Activated CD4-positive, CD25-positive, alpha-beta regulatory T cell treated with anti-CD3 and anti-CD28 coated beads, Interleukin-2, amount 50 U/mL, for 72 hours (primary cell): Measurements from ENCODE around the gene CD300LD.
"Not testable (repeated sequence)": the region's sequence is repeated elsewhere in the genome, so short reads cannot be mapped to it uniquely, and the experiment has no call there.

ENCODE experiments used
- DNase-seq: peaks from one replicate; pipeline ENCODE4 v3.0.0; 2021

CD300LD gene

DNA sequence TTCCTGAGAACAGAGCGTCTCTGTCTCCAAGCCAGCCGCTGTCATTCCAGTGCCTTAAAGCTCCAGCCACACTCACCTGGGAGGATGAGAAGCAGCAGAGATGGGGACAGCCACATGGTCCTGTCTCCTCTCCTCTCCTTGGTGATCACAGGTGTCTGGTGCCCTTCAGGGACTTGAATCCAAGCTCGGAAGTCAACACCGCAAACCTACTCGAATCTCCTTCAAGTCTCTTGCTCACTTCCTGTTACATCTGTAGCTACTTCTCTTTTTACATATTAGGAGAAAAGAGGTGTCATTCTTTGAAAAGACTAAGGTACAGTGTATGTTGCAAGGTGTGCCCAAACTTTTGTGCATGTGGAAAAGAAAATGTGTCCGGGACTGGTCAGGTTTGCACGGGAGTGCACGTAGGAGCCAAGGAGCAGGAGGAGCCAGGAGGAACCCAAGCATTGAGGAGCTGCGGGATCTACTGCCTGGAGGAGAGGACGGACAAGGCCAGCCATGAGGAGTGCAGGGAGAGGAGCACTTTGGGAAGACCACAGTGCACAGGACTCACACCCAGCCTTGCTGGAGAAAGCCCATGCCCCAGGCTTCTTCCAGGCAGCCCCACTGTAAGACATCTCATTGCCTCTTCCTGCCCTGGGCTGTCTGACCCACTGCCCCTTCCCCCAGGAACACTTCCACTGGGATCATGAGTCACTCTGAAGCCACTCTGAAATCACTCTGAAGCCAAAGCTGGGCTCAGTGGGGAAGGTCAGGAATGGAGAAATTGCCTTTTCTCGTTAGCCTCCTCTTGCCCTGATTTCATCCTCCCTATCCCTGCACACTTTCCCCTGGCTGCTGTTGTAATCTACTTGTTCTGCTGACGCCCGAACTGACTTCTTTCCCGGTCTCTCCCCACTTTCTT is at the start of gene CD300LD:
Gene CD300LD (minus strand): TSS at position 197 of the 904 bp plus-strand sequence. CDS start 81 bp downstream, at position 116.
- DNase-seq: no peak

DNA sequence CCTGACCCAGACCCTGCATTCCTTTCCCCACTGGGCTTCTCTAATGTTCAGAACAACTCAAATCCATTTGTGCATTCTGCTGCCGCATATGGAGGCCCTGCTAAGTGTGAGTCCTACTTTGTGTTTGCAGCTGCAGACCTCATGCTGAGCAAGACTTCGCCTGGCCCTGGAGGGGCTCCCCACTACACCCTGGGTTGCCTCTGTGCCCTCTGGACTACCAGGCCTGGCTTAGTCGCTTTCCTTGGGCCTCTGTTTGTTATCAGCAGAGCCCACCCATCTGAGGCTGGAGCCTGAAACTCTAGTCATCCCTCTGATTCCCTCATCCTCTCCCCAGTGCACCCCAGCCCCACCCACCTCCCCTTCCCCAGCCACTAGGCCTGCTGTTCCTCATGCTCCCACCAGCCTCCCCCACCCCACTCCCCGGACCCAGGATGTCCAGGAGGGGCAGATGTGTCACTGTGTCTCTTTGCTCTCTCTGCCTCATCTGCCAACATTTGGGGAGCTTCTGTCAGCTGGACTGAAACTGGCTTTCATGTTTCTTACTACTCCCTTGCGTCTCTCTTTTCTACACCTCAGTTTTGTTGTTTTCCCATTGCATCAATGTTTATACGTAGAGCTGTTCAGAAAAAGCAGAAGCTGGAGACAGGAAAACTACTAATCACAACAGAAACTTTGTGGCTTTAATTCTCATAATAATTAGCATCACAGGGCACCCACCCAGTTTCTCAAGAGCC is 49.3 kb upstream of the CD300LD start:
- no peak for DNase-seq

DNA sequence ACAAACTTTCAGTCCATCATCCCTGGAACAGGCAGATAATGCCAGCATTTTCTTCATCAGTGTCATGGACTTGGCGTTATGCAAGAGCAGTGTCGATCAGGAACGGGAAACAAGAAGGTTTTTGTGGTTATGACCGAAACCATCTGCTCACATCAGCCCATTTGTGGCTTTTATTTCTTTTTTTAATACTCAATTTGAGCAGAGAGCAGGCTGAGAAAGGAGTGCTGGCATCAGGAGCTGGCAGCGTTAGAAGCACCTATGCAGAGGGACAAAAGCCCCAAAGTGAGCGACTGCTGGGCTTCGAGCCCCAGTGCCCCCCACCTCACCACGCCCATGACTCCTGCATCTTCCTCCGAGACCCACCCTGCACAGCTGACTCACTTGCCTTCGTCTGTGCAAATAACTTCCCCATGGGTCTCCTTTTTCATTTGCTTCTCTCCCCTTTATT is 47.6 kb upstream of the CD300LD start:
- no peak for DNase-seq

DNA sequence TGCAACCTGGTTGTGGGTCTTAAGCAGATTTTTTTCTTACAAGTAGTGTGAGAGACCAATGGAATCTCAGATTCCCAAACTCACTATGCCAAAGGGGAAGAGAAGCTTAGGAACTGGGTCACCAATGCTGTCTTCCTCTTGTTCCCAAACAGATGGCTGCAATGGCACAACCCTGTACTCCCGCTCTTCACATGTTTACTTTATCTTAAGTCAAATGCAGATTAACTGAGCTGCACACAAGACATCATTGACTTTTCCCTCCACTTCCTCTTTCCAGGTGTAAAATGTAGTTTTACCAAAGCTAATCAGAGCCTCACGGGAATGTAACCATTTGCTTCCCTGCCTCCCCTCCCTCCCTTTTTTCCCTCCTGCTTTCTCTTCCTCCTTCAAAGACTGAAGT is 45.8 kb upstream of the CD300LD start:
- DNase-seq: no peak

DNA sequence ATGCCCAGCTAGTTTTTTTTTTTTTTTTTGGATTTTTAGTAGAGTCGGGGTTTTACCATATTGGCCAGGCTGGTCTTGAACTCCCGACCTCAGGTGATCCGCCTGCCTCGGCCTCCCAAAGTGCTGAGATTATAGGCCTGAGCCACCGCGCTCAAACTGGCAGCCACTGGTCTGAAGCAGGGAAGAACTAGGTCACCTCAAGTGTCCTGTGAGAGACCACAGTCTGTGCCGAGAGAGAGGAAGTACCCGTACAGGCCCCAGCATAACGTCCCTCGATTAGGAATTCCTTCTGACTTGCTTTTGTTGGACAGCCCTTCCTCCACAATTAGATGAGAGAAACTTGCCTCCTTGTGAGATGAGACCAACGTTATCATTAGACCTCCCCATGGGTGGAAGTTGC is 45.2 kb upstream of the CD300LD start:
- no peak for DNase-seq

DNA sequence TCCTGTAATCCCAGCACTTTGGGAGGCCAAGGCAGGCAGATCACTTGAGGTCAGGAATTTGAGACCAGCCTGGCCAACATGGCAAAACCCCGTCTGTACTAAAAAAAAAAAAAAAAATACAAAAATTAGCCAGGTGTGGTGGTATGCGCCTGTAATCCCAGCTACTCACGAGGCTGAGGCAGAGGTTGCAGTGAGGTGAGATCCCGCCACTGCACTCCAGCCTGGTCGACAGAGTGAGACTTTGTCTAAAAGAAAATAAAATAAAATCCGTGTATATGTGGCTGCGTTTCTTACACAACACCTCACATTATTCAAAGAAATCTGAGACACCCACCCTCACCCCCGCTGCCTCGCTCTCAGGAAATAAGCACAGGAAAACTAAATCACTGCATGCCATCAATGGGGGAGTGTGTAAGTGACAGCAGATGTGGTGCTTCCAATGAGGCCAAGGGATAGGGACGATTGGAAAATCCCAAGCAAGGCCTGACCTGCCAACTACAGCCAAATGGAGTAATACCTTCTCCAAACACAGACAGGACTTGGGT is 44.5 kb upstream of the CD300LD start:
- DNase-seq: not testable (repeated sequence)

DNA sequence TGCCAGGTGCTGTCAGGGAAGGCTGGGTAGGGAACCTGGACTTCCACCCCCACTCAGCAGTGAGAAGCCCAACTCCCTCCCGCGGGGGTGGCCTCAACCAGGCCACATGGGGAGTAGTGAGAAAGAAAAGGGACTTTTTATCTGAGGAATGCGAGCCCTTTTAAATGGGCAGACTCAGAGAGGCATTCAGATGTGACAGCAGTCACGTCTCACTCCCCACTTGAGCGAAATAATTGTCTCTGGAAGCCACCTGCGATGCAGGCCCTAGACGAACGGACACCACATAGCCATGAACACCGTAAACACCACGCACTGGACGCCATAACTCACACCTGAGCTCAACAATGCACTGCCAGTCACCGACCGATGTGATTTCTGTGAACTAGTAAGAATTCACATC is 43.3 kb upstream of the CD300LD start:
- no peak for DNase-seq

DNA sequence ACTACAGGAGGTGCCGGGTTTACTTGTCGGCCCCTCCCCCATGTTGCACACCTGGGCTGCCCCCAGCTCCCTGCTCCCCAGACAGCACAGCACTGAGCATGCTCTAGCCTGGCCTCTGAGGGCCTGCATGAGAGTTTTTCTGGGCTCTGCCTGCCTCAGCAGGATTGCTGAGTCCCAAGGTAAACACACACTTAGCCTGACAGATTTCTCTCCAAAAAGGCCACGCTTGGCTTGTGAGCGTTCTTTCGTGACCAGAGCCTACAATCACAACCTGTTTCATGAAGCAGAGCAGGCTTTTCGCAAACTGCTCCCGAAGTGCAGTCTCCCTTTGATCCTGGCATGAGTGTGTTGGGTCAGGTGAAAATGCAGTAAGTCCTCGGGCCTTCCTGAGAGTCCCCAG is 41.2 kb upstream of the CD300LD start:
- DNase-seq: no peak

DNA sequence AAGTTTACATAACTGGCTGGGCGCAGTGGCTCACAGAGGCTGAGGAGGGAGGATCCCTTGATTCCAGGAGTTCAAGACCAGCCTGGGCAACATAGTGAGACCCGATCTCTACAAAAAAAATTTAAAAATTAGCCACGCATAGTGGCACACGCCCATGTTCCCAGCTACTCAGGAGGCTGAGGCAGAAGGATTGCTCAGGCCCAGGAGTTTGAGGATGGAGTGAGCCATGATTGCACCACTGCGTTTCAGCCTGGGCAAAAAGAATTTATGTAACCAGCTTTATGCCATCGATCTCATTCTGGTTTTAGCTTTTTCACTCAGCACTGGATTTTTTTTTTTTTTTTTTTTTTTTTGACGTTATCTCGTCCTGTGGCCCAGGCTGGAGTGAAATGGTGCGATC is 40.5 kb upstream of the CD300LD start:
- no peak for DNase-seq

DNA sequence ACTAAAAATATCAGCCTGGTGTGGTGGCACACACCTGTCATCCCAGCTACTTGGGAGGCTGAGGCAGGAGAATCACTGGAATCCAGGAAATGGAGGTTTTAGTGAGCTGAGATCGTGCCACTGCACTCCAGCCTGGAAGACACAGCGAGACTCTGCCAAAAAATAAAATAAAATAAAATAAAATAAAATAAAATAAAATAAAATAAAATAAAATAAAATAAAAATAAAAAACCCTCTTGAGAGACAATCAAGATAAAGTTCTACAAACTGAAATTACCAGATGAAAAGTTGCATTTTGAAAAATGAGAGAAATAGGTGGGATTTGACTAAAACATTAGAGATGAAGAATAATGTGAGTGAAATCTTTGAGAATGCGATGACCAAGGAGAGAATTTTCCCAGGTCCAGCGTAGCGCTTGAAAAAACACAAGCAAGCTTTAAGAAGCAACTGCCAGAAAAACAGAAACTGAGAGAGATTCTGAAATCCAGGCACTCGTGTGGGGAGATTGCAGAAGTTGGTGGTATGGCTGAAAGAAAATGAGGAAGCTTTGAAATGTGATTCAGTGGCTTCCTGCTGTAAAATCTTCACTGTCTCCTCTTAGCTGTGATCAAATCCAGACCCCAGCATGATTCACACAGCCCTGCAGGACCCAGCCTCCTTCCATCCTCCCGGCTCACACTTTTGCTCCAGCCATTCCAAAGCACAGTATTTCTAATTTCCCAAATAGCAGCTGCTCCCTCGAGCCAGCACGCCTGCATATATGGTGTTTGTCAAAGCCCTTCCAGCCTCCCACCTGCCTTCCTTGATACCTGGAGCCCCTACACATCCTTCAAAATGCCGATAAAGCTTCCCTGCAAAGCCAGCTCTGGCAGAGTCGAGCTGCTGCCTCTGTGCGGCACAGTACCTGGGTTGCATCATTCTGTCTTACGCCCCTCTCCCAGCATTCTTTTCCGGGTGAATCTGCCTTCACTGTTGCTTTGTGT is 39.7 kb upstream of the CD300LD start:
- no peak for DNase-seq

DNA sequence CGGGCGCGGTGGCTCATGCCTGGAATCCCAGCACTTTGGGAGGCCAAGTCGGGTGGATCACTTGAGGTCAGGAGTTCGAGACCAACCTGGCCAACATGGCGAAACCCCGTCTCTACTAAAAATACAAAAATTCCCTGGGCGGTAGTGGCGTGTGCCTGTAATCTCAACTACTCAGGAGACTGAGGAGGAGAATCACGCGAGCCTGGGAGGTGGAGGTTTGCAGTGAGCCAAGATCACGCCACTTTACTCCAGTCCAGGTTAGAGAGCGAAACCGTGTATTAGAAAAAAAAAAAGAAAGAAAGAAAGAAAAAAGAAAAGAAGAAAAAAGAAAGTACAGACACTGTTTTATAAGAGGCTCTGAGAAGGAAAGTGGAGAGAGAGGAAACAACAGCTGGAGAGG is 38.2 kb upstream of the CD300LD start:
- not testable (repeated sequence) for DNase-seq

DNA sequence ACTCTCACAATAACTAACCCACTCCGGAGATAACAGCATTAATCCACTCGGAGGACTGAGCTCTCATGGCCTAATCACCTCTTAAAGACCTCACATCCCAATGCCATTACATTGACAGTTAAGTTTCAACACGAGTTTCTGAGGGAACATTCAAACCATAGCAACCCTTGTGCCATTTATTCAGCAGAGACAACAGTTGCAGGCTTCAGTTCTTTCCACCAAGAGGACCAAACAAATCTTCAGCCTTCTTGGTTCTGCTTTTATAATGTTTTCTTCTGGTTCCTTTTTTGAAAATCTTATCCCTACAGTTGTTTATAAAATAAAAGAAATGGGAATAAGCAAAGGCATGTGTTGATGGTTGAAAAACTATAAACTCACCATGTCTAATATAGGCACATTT is 33.6 kb upstream of the CD300LD start:
- DNase-seq: no peak

DNA sequence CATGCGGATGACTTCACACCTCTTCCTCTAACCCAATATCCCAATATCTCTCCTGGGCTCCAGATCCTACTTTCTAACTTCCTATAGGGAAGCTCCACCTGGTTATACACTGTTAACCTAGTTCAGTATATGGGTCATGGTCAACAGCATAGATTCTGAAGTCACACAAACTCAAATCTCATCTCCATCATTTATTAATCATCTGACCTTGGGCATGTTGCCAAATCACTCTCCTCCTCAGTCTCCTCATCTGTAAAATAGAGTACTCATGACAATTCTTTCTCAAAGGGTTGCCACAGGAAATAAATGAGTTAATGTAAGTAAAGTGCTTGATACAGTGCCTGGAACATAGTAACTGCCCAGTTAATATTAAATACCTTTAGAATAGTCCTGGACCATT is 32.0 kb upstream of the CD300LD start:
- no peak for DNase-seq

DNA sequence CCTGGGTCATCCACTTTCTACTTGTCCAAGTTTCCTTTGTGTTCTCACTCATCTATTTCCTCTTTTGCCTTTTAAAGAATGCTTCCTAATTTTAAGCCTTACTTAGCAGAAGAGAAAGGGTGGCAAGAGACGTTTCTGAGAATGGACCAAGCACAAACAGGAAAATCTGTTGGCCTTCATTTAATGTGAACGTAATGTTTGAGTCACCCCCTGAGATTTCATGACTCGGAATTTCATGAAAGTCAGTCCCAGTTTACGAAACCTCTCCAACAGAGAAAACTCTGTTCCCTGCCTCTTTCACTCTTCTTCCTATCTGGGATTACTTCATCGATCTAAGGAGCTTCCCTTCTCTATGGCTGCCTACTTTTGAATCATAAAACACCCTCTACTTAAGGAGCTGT is 31.6 kb upstream of the CD300LD start, which contains the start of gene CD300E:
Gene CD300E (minus strand): TSS at position 46 of the 401 bp plus-strand sequence. CDS start 117 bp downstream, outside the sequence.
- no peak for DNase-seq

DNA sequence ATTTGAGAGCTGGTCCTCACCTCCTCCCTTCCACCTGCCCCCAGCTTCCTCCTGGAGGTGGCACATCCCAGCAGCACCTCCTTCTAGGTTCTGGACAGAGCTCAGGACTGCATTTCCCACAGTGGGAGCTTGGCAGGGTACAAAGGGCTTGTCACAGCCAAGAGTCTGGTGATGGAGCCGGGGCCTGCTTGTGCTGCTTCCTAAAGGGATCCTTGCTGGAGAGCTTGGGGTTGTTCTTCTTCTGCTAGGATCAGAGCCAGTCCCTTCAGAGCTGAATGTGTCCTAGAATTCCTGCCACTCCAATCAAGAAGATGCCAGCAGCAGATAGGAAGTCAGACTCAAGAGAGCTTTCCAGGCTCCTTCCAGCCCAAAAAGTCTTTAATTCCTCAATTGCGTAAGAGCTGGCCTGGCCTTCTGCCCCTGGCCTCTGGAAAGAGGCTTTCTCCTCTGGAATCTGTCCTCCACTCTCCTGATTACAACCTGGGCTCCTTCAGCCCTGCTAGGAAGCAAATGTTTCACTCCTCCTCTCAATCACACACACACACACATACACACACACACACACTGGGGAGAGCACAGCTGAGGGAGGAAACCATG is 27.1 kb upstream of the CD300LD start:
- DNase-seq: no peak

DNA sequence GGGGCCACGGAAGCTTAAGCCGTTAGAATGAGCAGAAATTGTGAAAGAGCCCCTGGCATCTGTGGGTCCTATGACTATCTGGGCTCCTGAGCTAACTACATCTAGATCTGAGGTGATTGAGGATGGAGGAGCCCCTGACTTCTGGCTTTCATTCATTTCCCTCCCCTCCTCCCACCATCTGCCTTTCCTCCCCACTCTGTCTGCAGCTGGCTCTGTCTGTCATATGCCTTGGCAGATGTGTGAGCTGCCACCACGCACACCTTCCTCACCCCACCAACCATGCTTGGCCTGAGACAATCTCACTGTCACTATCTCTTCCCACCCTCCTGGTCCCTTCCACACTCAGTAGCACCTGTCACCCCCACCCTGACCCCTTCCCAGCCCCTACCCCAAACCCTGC is 26.4 kb upstream of the CD300LD start:
- DNase-seq: no peak

DNA sequence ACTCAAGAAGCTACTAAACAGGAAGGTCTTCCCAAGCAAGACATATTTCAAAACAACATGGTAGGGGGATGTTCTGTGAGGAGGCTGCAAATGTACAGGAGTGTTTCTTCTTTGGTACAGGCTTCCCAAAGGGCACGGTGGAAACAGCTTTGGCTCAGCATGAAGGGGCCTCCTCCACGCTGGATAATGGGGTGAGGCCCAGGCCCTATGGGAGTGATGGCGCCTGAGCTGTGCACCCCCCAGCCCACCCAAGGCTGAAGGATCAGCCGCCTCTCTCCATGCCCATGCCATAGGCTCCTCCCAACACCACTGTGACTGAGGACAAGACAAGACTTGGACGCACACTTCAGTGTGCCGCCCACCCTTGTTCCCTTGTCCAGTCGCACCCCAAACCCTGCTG is 24.6 kb upstream of the CD300LD start:
- no peak for DNase-seq

DNA sequence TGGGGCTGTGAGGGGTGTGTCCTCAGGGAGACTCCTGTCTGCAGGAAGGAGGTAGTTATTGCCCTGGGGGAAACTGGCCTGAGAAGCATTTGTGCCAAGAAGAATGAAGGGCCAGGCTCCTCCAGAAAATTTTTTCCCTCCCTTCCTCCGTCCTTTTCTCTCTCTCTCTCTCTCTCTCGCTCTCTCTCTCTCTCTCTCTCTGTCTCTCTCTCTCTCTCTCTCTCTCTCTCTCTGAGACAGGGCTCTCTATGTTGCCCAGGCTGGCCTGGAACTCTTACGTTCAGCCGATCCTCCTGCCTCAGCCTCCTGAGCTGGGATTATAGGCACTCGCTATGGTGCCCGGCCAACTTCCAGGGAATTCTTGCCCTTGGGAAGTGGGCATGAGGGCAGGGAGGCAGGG is 20.0 kb upstream of the CD300LD start:
- DNase-seq: no peak

DNA sequence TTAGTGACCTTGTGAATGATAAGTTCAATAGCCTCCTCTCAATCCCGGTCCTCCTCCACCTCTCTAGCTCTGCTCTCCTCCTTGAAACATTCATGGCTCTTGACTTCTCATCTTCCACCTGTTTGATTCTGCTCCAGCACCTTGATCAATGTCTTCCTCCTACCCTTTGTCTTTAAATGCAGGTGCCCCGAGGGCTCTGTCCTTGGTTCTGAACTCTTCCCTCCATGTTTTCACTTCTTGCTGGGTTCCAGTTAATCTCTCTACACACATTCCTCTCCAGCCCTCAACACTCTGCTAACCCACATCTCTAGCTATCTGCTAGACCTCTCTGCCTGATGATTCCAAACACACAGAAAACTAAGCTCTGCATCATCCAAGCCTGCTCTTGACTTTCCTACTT is 18.0 kb upstream of the CD300LD start:
- DNase-seq: no peak

DNA sequence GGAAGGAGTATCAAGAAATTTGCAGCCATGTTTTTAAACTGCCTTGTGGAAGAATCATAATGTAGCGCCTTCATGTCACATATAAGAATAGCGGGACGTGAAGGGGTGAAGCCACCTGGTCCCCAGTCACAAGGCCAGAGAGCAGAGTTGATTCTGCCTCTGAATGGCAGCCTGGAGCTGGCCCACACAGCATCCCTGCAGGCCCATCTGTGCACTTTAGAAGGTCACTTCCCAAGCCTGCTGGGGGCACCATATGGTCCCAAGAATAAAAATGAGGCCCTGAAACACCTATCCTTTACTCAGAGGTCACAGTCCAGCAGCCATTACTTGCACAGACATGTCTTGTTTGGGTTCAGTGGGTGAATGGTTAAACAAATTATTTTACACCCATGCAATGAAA is 16.4 kb upstream of the CD300LD start:
- no peak for DNase-seq

DNA sequence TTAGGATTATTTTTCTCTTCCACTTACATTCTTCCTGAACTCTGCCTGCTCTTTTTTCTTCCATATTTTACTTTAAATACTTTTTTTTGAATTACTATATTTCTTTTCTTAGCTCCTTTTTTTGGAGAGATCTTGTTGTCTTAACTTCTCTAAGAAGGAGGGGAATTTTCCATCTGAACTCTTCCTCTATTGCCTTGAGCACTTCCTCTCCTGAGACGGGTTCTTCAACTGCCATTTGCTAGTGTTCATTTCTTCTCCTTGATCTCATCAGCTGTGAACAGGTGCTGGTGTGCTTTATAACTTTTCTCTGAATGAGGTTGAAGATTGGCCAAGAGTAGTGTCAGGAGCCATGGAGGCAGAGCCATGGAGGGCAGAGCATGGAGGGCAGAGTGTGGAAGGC is 15.1 kb upstream of the CD300LD start:
- DNase-seq: no peak

DNA sequence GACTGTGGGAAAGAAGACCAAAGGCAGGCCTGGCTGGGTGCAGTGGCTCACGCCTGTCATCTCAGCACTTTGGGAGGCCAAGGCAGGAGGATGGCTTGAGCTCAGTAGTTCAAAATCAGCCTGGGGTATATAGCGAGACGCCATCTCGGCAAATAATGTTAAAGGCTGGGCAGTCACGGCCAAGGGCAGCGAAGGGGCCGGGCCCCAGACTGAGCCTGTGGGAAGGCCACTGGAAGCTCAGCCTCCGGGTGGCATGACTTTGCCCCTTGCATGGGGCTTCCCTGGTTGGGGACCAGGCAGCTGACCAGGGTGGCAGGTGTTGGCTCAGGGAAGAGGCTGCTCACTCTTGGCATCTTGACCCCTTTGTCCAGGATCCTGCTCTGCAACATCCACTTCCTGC is 14.0 kb upstream of the CD300LD start:
- no peak for DNase-seq
